AG09309 (cell line): Measurements from ENCODE around the gene RBM10.

Experiments used
- DNase-seq: peaks from one replicate; pipeline ENCODE4 v3.0.0-alpha.2; 2010; ENCODE audit warnings: low read depth
- H3K4me3 ChIP-seq: 2 replicates; pipeline ENCODE4 v1.5.1; 2011; ENCODE audit warnings: mild to moderate bottlenecking, low read depth, low read length, moderate library complexity; ENCODE audit not compliant: control insufficient read depth
- CTCF ChIP-seq: IDR thresholded peaks from 2 replicates; pipeline ENCODE4 v1.5.1; 2011; ENCODE audit warnings: mild to moderate bottlenecking, low read depth, low read length, inconsistent platforms; ENCODE audit not compliant: insufficient read depth, control insufficient read depth; ENCODE audit errors: missing control alignments

The RBM10 gene

GRCh38 chrX:47182106-47182700 lies 37.2 kb downstream of the RBM10 start:
- TF ChIP-seq CTCF = no peak
- H3K4me3 ChIP-seq = no peak overlapping the region
- no peak for DNase-seq

- no peak for DNase-seq
- TF ChIP-seq CTCF = no peak
- no peak overlapping the region for H3K4me3 ChIP-seq
These were observed 39.5 kb downstream of the RBM10 start for GRCh38 chrX:47184486-47184885.

- H3K4me3 ChIP-seq = no peak overlapping the region
- no peak for DNase-seq
- TF ChIP-seq CTCF = no peak
These were observed 40.2 kb downstream of the RBM10 start for GRCh38 chrX:47185241-47185640.

GRCh38 chrX:47186096-47186740 lies 41.2 kb downstream of the RBM10 start:
- no peak overlapping the region for H3K4me3 ChIP-seq
- TF ChIP-seq CTCF = no peak
- DNase-seq = no peak

- TF ChIP-seq CTCF = no peak
- DNase-seq = no peak
- H3K4me3 ChIP-seq = no peak overlapping the region
These were observed 42.2 kb downstream of the RBM10 start for GRCh38 chrX:47187106-47187677.

GRCh38 chrX:47189906-47190305 lies 44.9 kb downstream of the RBM10 start:
- TF ChIP-seq CTCF = no peak
- no peak overlapping the region for H3K4me3 ChIP-seq
- no peak for DNase-seq
